IMR-90 (cell line): Measurements from ENCODE around the gene MRPL54. TPM values are rescaled to one million over a fixed set of nuclear protein-coding genes. Genes with fewer than 3 reads are reported as not detected.
A peak's percentile ranks its signal among the peaks of the same experiment; 100 is the strongest.

Source experiments
- ATAC-seq: fragments of 200-7000 bp; cut with Tn5 transposase; 2 replicates; pipeline ENCODE4 v1.9.1; 2020; ENCODE audit warnings: low read depth, mild to moderate bottlenecking, moderate library complexity
- BruUV-seq: library from RNA; stranded (reverse); fragments of 400-500 nt; replicated peaks from 2 replicates; lab custom pipeline; 2021; lab: Mats Ljungman, UMichigan
- CTCF ChIA-PET: fragments of 300-600 bp; formaldehyde crosslinking; extraction: SDS; loops from one replicate; lab custom pipeline; 2021; ENCODE audit warnings: antibody characterized with exemption; lab: Yijun Ruan, JAX
- POLR2A ChIA-PET: fragments of 300-600 bp; sonication (Branson Sonifier 250); formaldehyde crosslinking; loops from one replicate; lab custom pipeline; 2022; ENCODE audit warnings: antibody characterized with exemption; ENCODE audit not compliant: unreplicated experiment; lab: Charles Lee
- DNase-seq: peaks from one replicate; pipeline ENCODE4 v3.0.0; 2013
- H2AFZ ChIP-seq: replicated peaks from 2 replicates; pipeline ENCODE3; 2013; ENCODE audit warnings: low read length, mild to moderate bottlenecking; ENCODE audit not compliant: poor library complexity
- H2AK5ac ChIP-seq: 2 replicates; pipeline ENCODE4 v1.6.1; 2013; ENCODE audit warnings: low read depth, low read length, inconsistent platforms
- H2AK9ac ChIP-seq: replicated peaks from 2 replicates; pipeline ENCODE3; 2013; ENCODE audit warnings: mild to moderate bottlenecking, low read depth, low read length, moderate library complexity; ENCODE audit not compliant: poor library complexity
- H2BK120ac ChIP-seq: 2 replicates; pipeline ENCODE4 v1.6.1; 2013; ENCODE audit warnings: low read depth, low read length, inconsistent platforms
- H2BK15ac ChIP-seq: 3 replicates; pipeline ENCODE4 v1.6.1; 2013; ENCODE audit warnings: low read depth, low read length, inconsistent platforms
- H2BK20ac ChIP-seq: 2 replicates; pipeline ENCODE4 v1.6.1; 2013; ENCODE audit warnings: low read depth, mild to moderate bottlenecking, inconsistent platforms, low read length, moderate library complexity
- H2BK5ac ChIP-seq: 2 replicates; pipeline ENCODE4 v1.6.1; 2013; ENCODE audit warnings: mild to moderate bottlenecking, low read depth, low read length, inconsistent platforms; ENCODE audit not compliant: poor library complexity, severe bottlenecking
- H3K14ac ChIP-seq: replicated peaks from 2 replicates; pipeline ENCODE4 v1.6.1; 2013; ENCODE audit warnings: low read depth, low read length, inconsistent platforms
- H3K18ac ChIP-seq: 2 replicates; pipeline ENCODE4 v1.6.1; 2013; ENCODE audit warnings: low read depth, low read length, control low read depth
- H3K23ac ChIP-seq: 2 replicates; pipeline ENCODE4 v1.6.1; 2013; ENCODE audit warnings: low read depth, low read length, inconsistent platforms
- H3K27ac ChIP-seq: 2 replicates; pipeline ENCODE4 v1.5.1; 2013; ENCODE audit warnings: mild to moderate bottlenecking, control low read depth, low read length; ENCODE audit not compliant: insufficient read depth
- H3K27me3 ChIP-seq: 2 replicates; pipeline ENCODE4 v1.6.1; 2013; ENCODE audit warnings: low read length; ENCODE audit not compliant: control insufficient read depth, insufficient read depth
- H3K36me3 ChIP-seq: 2 replicates; pipeline ENCODE4 v1.6.1; 2013; ENCODE audit warnings: low read length, mixed read lengths; ENCODE audit not compliant: control insufficient read depth, insufficient read depth
- H3K4ac ChIP-seq: 2 replicates; pipeline ENCODE4 v1.6.1; 2013; ENCODE audit warnings: low read depth, low read length, inconsistent platforms
- H3K4me1 ChIP-seq: 2 replicates; pipeline ENCODE4 v1.6.1; 2013; ENCODE audit warnings: low read length, mixed read lengths; ENCODE audit not compliant: control insufficient read depth, insufficient read depth
- H3K4me2 ChIP-seq: 2 replicates; pipeline ENCODE4 v1.6.1; 2013; ENCODE audit warnings: low read depth, mild to moderate bottlenecking, control low read depth, low read length, moderate library complexity
- H3K4me3 ChIP-seq: 2 replicates; pipeline ENCODE4 v1.5.1; 2013; ENCODE audit warnings: low read depth, mild to moderate bottlenecking, control low read depth, low read length, moderate library complexity; ENCODE audit not compliant: insufficient read depth
- H3K56ac ChIP-seq: 2 replicates; pipeline ENCODE4 v1.6.1; 2013; ENCODE audit warnings: low read length, inconsistent platforms; ENCODE audit not compliant: insufficient read depth; ENCODE audit errors: extremely low read depth
- H3K79me1 ChIP-seq, 2 experiments: 2 replicates each; pipeline ENCODE4 v1.6.1; 2013; ENCODE audit warnings: low read length in 2 of 2, inconsistent platforms in 1 of 2, low read depth in 1 of 2
- H3K9ac ChIP-seq: 2 replicates; pipeline ENCODE4 v1.6.1; 2013; ENCODE audit warnings: low read depth, low read length, control low read depth
- H3K9me1 ChIP-seq: 2 replicates; pipeline ENCODE4 v1.6.1; 2013; ENCODE audit warnings: low read length, inconsistent platforms; ENCODE audit not compliant: insufficient read depth
- H3K9me3 ChIP-seq: 2 replicates; pipeline ENCODE4 v1.6.1; 2013; ENCODE audit warnings: low read length; ENCODE audit not compliant: control insufficient read depth, insufficient read depth
- H4K20me1 ChIP-seq: 2 replicates; pipeline ENCODE4 v1.6.1; 2013; ENCODE audit warnings: low read length, inconsistent platforms; ENCODE audit not compliant: insufficient read depth
- H4K5ac ChIP-seq: 2 replicates; pipeline ENCODE4 v1.6.1; 2013; ENCODE audit warnings: mild to moderate bottlenecking, low read depth, low read length, control low read depth
- H4K8ac ChIP-seq, 2 experiments: 2 replicates each; pipeline ENCODE4 v1.6.1; 2013; ENCODE audit warnings: low read depth in 2 of 2, low read length in 2 of 2, control low read depth in 1 of 2, inconsistent platforms in 1 of 2
- H4K91ac ChIP-seq: 2 replicates; pipeline ENCODE4 v1.6.1; 2013; ENCODE audit warnings: low read depth, low read length, inconsistent platforms; ENCODE audit not compliant: insufficient read depth
- FOS ChIP-seq: fragments of 150-350 bp; IDR thresholded peaks from 2 replicates; pipeline ENCODE4 v1.6.1; 2016; ENCODE audit warnings: low read depth, low read length
- WGBS, 2 experiments: methylation state at CpG; one replicate each; pipeline versions ENCODE4 v1.1.5 to v1.1.7; 2013; ENCODE audit warnings: missing lambda C conversion rate in 2 of 2; ENCODE audit not compliant: insufficient read length in 1 of 2; ENCODE audit errors: extremely low coverage in 2 of 2; 5-methylcytosine and 5-hydroxymethylcytosine counted together
- dilution Hi-C: fragments of 300-500 bp; cut with HindIII; formaldehyde crosslinking; loops from one replicate; pipeline ENCODE4 v1.14.3; 2018; ENCODE audit warnings: low sequenced_read_pairs; ENCODE audit not compliant: unreplicated experiment
- in situ Hi-C: fragments of 300-500 bp; cut with MboI; formaldehyde crosslinking; loops from 3 replicates; pipeline ENCODE4 v1.14.3; 2019; ENCODE audit warnings: low sequenced_read_pairs, inconsistent platforms, mixed read lengths
- intact Hi-C: fragments of 100-400 bp; cut with micrococcal nuclease; formaldehyde crosslinking; loops from 2 replicates; pipeline ENCODE4 v1.10.0; 2022
- polyA plus RNA-seq, 3 experiments: library from polyadenylated mRNA; depleted of rRNA; stranded (reverse); fragments of >200 nt; gene quantifications; 2 replicates each; pipeline ENCODE4 v1.2.3, GENCODE V29; 2012; ENCODE audit warnings: low replicate concordance in 1 of 3
- total RNA-seq: library from RNA; depleted of rRNA; stranded (reverse); fragments of >200 nt; gene quantifications from 2 replicates; pipeline ENCODE4 v1.2.3, GENCODE V29; 2012
- TF ChIP-seq, protein P1 (sequence below): fragments of 150-350 bp; IDR thresholded peaks from 2 replicates; pipeline ENCODE4 v1.6.1; 2017; ENCODE audit warnings: mild to moderate bottlenecking, antibody characterized with exemption, low read length, low read depth
- TF ChIP-seq, protein P2 (sequence below): conservative IDR thresholded peaks from 2 replicates; pipeline ENCODE4 v1.5.1; 2012; ENCODE audit warnings: mild to moderate bottlenecking, low read depth, low read length, improper control_type of control experiment

MRPL54 gene
- total and polyA plus RNA-seq, 2 of the 4 experiments (the other 2 are of a cell fraction) = 55.9 to 75.7 TPM

- no peak overlapping the region for H4K91ac ChIP-seq
- DNase-seq = no peak
- H3K27me3 ChIP-seq = peaks cover 21% of the 10 kb centered on the region
- no peak overlapping the region for H3K4ac ChIP-seq
- no peak overlapping the region for H2AK9ac ChIP-seq
- ATAC-seq = no peak
- H3K79me1 ChIP-seq = no peaks in the 10 kb centered on the region
- no peak overlapping the region for H3K9ac ChIP-seq
- POLR2A ChIA-PET = no interaction called here
- intact Hi-C loops = no loop called here
- H2BK120ac ChIP-seq = no peak overlapping the region
- no peak overlapping the region for H3K27ac ChIP-seq
- no peaks in the 10 kb centered on the region for H3K9me1 ChIP-seq
- no peak overlapping the region for H3K14ac ChIP-seq
- no peak overlapping the region for H3K18ac ChIP-seq
- CTCF ChIA-PET = no interaction called here
- H3K56ac ChIP-seq = no peak overlapping the region
- no peak overlapping the region for H3K23ac ChIP-seq
- H4K8ac ChIP-seq = no peak overlapping the region
- no peak overlapping the region for H4K5ac ChIP-seq
- BruUV-seq = no TSS peak
- no peak overlapping the region for H2BK20ac ChIP-seq
- dilution Hi-C loops = no loop called here
- H4K20me1 ChIP-seq = no peaks in the 10 kb centered on the region
- H2AK5ac ChIP-seq = no peak overlapping the region
- no peak overlapping the region for H2AFZ ChIP-seq
- H2BK5ac ChIP-seq = no peak overlapping the region
- H3K36me3 ChIP-seq = no peaks in the 10 kb centered on the region
- H3K4me2 ChIP-seq = no peak overlapping the region
- no peak overlapping the region for H3K4me3 ChIP-seq
- peaks cover 24% of the 10 kb centered on the region for H3K9me3 ChIP-seq
- WGBS, 2 experiments = 56% methylated on average over 18 of the region's 49 CpGs; no CpG with 5 or more reads in 1 of the 2 experiments
- in situ Hi-C loops = no loop called here
- H3K4me1 ChIP-seq = no peaks in the 10 kb centered on the region
- TF ChIP-seq, protein P1, sequence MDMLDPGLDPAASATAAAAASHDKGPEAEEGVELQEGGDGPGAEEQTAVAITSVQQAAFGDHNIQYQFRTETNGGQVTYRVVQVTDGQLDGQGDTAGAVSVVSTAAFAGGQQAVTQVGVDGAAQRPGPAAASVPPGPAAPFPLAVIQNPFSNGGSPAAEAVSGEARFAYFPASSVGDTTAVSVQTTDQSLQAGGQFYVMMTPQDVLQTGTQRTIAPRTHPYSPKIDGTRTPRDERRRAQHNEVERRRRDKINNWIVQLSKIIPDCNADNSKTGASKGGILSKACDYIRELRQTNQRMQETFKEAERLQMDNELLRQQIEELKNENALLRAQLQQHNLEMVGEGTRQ = no peak
- TF ChIP-seq FOS = no peak
- TF ChIP-seq, protein P2, sequence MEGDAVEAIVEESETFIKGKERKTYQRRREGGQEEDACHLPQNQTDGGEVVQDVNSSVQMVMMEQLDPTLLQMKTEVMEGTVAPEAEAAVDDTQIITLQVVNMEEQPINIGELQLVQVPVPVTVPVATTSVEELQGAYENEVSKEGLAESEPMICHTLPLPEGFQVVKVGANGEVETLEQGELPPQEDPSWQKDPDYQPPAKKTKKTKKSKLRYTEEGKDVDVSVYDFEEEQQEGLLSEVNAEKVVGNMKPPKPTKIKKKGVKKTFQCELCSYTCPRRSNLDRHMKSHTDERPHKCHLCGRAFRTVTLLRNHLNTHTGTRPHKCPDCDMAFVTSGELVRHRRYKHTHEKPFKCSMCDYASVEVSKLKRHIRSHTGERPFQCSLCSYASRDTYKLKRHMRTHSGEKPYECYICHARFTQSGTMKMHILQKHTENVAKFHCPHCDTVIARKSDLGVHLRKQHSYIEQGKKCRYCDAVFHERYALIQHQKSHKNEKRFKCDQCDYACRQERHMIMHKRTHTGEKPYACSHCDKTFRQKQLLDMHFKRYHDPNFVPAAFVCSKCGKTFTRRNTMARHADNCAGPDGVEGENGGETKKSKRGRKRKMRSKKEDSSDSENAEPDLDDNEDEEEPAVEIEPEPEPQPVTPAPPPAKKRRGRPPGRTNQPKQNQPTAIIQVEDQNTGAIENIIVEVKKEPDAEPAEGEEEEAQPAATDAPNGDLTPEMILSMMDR = 0 out of 2 replicates have a peak, but pooled peaks have one; percentile 8
- no peak overlapping the region for H2BK15ac ChIP-seq
Measured at GRCh38 chr19:3783660-3784584, 21.4 kb downstream of the MRPL54 start.
